Measurements from ENCODE around the gene SPTLC3.
"Not testable (repeated sequence)": the region's sequence is repeated elsewhere in the genome, so short reads cannot be mapped to it uniquely, and the experiment has no call there.

The SPTLC3 gene

GRCh38 chr20:12976720-12977309 lies 32.0 kb upstream of the SPTLC3 start:
- no peak for TF ChIP-seq CTCF (IDR thresholded peaks at IDR 0.05; ENCODE audit: extremely low read depth, insufficient read depth, missing control alignments)
- in situ Hi-C loops (cut with MboI; ENCODE audit: low pct_unique_long_range_greater_than_20kb, low sequenced_read_pairs, unreplicated experiment): no loop called here
- DNase-seq (ENCODE audit: low spot score): no peak

- in situ Hi-C loops (cut with MboI; ENCODE audit: low pct_unique_long_range_greater_than_20kb, low sequenced_read_pairs, unreplicated experiment): no loop called here
- TF ChIP-seq CTCF (IDR thresholded peaks at IDR 0.05; ENCODE audit: extremely low read depth, insufficient read depth, missing control alignments): no peak
- DNase-seq (ENCODE audit: low spot score): no peak
These were observed 31.2 kb upstream of the SPTLC3 start for GRCh38 chr20:12977328-12978125.

GRCh38 chr20:12978126-12978394 lies 30.7 kb upstream of the SPTLC3 start:
- no peak for TF ChIP-seq CTCF (IDR thresholded peaks at IDR 0.05; ENCODE audit: extremely low read depth, insufficient read depth, missing control alignments)
- in situ Hi-C loops (cut with MboI; ENCODE audit: low pct_unique_long_range_greater_than_20kb, low sequenced_read_pairs, unreplicated experiment): no loop called here
- no peak for DNase-seq (ENCODE audit: low spot score)

- no peak for DNase-seq (ENCODE audit: low spot score)
- TF ChIP-seq CTCF (IDR thresholded peaks at IDR 0.05; ENCODE audit: extremely low read depth, insufficient read depth, missing control alignments): no peak
- in situ Hi-C loops (cut with MboI; ENCODE audit: low pct_unique_long_range_greater_than_20kb, low sequenced_read_pairs, unreplicated experiment): no loop called here
These were observed 29.9 kb upstream of the SPTLC3 start for GRCh38 chr20:12978613-12979495.

- DNase-seq (ENCODE audit: low spot score); in situ Hi-C loops (cut with MboI; ENCODE audit: low pct_unique_long_range_greater_than_20kb, low sequenced_read_pairs, unreplicated experiment): not testable (repeated sequence)
These were observed 29.1 kb upstream of the SPTLC3 start for GRCh38 chr20:12979713-12980112.

GRCh38 chr20:12982098-12982497 lies 26.7 kb upstream of the SPTLC3 start:
- in situ Hi-C loops (cut with MboI; ENCODE audit: low pct_unique_long_range_greater_than_20kb, low sequenced_read_pairs, unreplicated experiment): no loop called here
- DNase-seq (ENCODE audit: low spot score): no peak
- TF ChIP-seq CTCF (IDR thresholded peaks at IDR 0.05; ENCODE audit: extremely low read depth, insufficient read depth, missing control alignments): no peak
